ENCODE data around the gene ALDH3B2.

Gene ALDH3B2

GRCh38 chr11:67671211-67671520 lies 3.3 kb downstream of the ALDH3B2 start:
- Mint-ChIP-seq H3K27me3 (ENCODE audit: low read depth) (no peaks in the 10 kb centered on the region), H3K9me3 (peaks cover under 1% of the 10 kb centered on the region), H3K4me3 (no peak overlapping the region), H3K27ac (no peak overlapping the region), H3K4me1 (ENCODE audit: low read depth) (no peaks in the 10 kb centered on the region), H3K36me3 (ENCODE audit: low read depth) (no peaks in the 10 kb centered on the region)
- no peak for DNase-seq (ENCODE audit: low spot score)

- DNase-seq (ENCODE audit: low spot score): no peak
These were observed 3.9 kb downstream of the ALDH3B2 start for GRCh38 chr11:67670316-67671210.

GRCh38 chr11:67668192-67668551 lies 6.3 kb downstream of the ALDH3B2 start:
- Mint-ChIP-seq H3K4me3 (no peak overlapping the region), H3K27ac (no peak overlapping the region), H3K9me3 (no peaks in the 10 kb centered on the region), H3K27me3 (ENCODE audit: low read depth) (no peaks in the 10 kb centered on the region), H3K4me1 (ENCODE audit: low read depth) (no peaks in the 10 kb centered on the region), H3K36me3 (ENCODE audit: low read depth) (no peaks in the 10 kb centered on the region)
- no peak for DNase-seq (ENCODE audit: low spot score)

More at GRCh38 chr11:67670316-67671210, 3.9 kb downstream of the ALDH3B2 start:
- H3K27ac Mint-ChIP-seq: no peak overlapping the region
- no peaks in the 10 kb centered on the region for H3K4me1 Mint-ChIP-seq (ENCODE audit: low read depth)
- no peaks in the 10 kb centered on the region for H3K9me3 Mint-ChIP-seq
- H3K36me3 Mint-ChIP-seq (ENCODE audit: low read depth): no peaks in the 10 kb centered on the region
- H3K4me3 Mint-ChIP-seq: no peak overlapping the region
- H3K27me3 Mint-ChIP-seq (ENCODE audit: low read depth): no peaks in the 10 kb centered on the region

GRCh38 chr11:67667490-67668191 lies 6.8 kb downstream of the ALDH3B2 start:
- Mint-ChIP-seq H3K4me3 (no peak overlapping the region), H3K4me1 (ENCODE audit: low read depth) (no peaks in the 10 kb centered on the region), H3K36me3 (ENCODE audit: low read depth) (no peaks in the 10 kb centered on the region), H3K27me3 (ENCODE audit: low read depth) (no peaks in the 10 kb centered on the region), H3K27ac (no peak overlapping the region), H3K9me3 (no peaks in the 10 kb centered on the region)
- DNase-seq (ENCODE audit: low spot score): no peak

GRCh38 chr11:67666676-67667489 lies 7.5 kb downstream of the ALDH3B2 start:
- Mint-ChIP-seq H3K9me3 (no peaks in the 10 kb centered on the region), H3K27me3 (ENCODE audit: low read depth) (no peaks in the 10 kb centered on the region), H3K36me3 (ENCODE audit: low read depth) (no peaks in the 10 kb centered on the region), H3K4me3 (no peak overlapping the region), H3K27ac (no peak overlapping the region), H3K4me1 (ENCODE audit: low read depth) (no peaks in the 10 kb centered on the region)
- no peak for DNase-seq (ENCODE audit: low spot score)

- no peak for DNase-seq (ENCODE audit: low spot score)
- Mint-ChIP-seq H3K36me3 (ENCODE audit: low read depth) (no peaks in the 10 kb centered on the region), H3K4me1 (ENCODE audit: low read depth) (no peaks in the 10 kb centered on the region)
These were observed 8.1 kb downstream of the ALDH3B2 start for GRCh38 chr11:67666303-67666645.

GRCh38 chr11:67665541-67666302 lies 8.7 kb downstream of the ALDH3B2 start:
- Mint-ChIP-seq H3K9me3 (no peaks in the 10 kb centered on the region), H3K27ac (no peak overlapping the region), H3K27me3 (ENCODE audit: low read depth) (no peaks in the 10 kb centered on the region), H3K36me3 (ENCODE audit: low read depth) (no peaks in the 10 kb centered on the region), H3K4me3 (no peak overlapping the region), H3K4me1 (ENCODE audit: low read depth) (no peaks in the 10 kb centered on the region)
- DNase-seq (ENCODE audit: low spot score): no peak

More at GRCh38 chr11:67666303-67666645, 8.1 kb downstream of the ALDH3B2 start:
- Mint-ChIP-seq H3K27ac (no peak overlapping the region), H3K4me3 (no peak overlapping the region), H3K27me3 (ENCODE audit: low read depth) (no peaks in the 10 kb centered on the region), H3K9me3 (no peaks in the 10 kb centered on the region)

GRCh38 chr11:67664696-67665540 lies 9.5 kb downstream of the ALDH3B2 start:
- Mint-ChIP-seq H3K36me3 (ENCODE audit: low read depth) (no peaks in the 10 kb centered on the region), H3K4me1 (ENCODE audit: low read depth) (no peaks in the 10 kb centered on the region), H3K27ac (no peak overlapping the region), H3K4me3 (no peak overlapping the region), H3K9me3 (no peaks in the 10 kb centered on the region), H3K27me3 (ENCODE audit: low read depth) (no peaks in the 10 kb centered on the region)
- DNase-seq (ENCODE audit: low spot score): no peak

GRCh38 chr11:67664213-67664585 lies 10.2 kb downstream of the ALDH3B2 start:
- Mint-ChIP-seq H3K4me1 (ENCODE audit: low read depth) (no peaks in the 10 kb centered on the region), H3K36me3 (ENCODE audit: low read depth) (no peaks in the 10 kb centered on the region), H3K9me3 (no peaks in the 10 kb centered on the region), H3K27me3 (ENCODE audit: low read depth) (no peaks in the 10 kb centered on the region), H3K27ac (no peak overlapping the region), H3K4me3 (no peak overlapping the region)
- DNase-seq (ENCODE audit: low spot score): no peak

- DNase-seq (ENCODE audit: low spot score): no peak
- Mint-ChIP-seq H3K4me1 (ENCODE audit: low read depth) (no peaks in the 10 kb centered on the region), H3K9me3 (no peaks in the 10 kb centered on the region), H3K36me3 (ENCODE audit: low read depth) (no peaks in the 10 kb centered on the region), H3K27me3 (ENCODE audit: low read depth) (no peaks in the 10 kb centered on the region), H3K27ac (no peak overlapping the region), H3K4me3 (no peak overlapping the region)
These were observed 10.8 kb downstream of the ALDH3B2 start for GRCh38 chr11:67663532-67664212.

GRCh38 chr11:67662835-67663531 lies 11.4 kb downstream of the ALDH3B2 start:
- H3K36me3 Mint-ChIP-seq (ENCODE audit: low read depth): no peaks in the 10 kb centered on the region
- H3K27ac Mint-ChIP-seq: no peak overlapping the region
- DNase-seq (ENCODE audit: low spot score): no peak
- no peaks in the 10 kb centered on the region for H3K27me3 Mint-ChIP-seq (ENCODE audit: low read depth)
- no peaks in the 10 kb centered on the region for H3K4me1 Mint-ChIP-seq (ENCODE audit: low read depth)
- H3K9me3 Mint-ChIP-seq: no peaks in the 10 kb centered on the region
- no peak overlapping the region for H3K4me3 Mint-ChIP-seq

- Mint-ChIP-seq H3K9me3 (no peaks in the 10 kb centered on the region), H3K27me3 (ENCODE audit: low read depth) (no peaks in the 10 kb centered on the region), H3K27ac (no peak overlapping the region), H3K4me3 (no peak overlapping the region), H3K36me3 (ENCODE audit: low read depth) (no peaks in the 10 kb centered on the region), H3K4me1 (ENCODE audit: low read depth) (peaks cover under 1% of the 10 kb centered on the region)
- DNase-seq (ENCODE audit: low spot score): no peak
These were observed 12.1 kb downstream of the ALDH3B2 start for GRCh38 chr11:67662142-67662834.

Data from T-helper 2 cell treated with Interferon-gamma antibody and Interleukin-4, amounts not matched to agents 5 μg/mL and 100 μg/mL, for 36 hours (primary cell).